ENCODE data around the gene RDH13.

The RDH13 gene

DNA sequence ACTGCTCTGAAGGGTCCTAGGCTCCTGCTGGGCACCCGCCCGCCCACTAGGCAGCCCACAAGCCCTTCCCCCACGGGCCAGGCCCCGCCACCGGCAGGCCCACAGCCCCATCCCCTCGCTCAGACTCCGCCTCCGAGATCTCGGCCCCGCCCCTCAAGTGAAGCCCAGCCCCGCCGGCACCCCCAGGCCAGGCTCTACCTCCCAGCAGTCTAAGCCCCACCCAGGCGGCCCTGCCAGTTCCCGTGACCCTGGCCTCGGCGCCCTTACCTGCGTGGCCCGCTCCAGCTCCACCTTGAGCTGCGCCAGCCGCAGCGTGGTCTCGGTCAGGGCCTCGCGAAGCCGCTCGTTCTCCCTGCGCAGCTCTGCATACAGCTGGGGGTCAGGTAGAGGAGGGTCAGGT, 29.0 kb upstream of the RDH13 start:
- no peak for DNase-seq

DNA sequence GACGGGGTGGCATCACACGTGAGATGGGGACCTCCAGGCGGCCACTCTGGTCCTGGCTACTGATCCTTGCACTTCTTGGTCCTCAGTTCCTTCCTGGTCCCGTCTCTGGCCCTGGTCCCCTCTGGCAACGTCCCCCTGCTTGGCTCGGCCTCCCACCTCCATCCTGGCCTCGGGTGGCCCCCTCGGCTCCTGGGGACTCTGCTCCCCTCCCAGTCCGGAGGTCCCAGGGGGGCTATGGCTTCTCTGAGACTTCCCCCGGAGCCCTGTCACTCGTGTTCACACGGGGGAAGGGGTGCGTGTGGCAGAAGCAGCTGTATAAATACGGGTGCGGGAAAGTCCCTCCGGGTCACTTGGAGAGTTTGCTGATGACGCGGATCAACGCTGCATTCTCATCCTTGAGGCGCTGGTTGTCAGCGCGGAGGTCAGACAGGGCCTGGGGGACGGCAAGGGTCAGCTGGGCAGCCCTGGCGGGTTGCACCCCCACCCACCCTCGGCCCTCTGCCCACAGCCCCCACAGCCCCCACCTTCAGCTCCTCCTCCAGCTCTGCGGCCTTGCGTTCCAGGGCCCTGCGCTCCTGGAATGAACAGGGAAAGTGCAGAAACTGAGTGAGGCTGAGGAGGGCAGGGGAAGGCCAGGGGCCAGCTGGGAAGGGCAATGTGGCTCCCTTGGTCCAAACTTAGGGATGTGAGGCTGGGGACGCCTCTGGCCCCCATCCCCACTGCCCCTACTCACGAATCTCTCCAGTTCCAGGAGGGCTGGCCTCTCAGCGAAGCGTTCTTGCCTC, 28.4 kb upstream of the RDH13 start:
- no peak for DNase-seq

DNA sequence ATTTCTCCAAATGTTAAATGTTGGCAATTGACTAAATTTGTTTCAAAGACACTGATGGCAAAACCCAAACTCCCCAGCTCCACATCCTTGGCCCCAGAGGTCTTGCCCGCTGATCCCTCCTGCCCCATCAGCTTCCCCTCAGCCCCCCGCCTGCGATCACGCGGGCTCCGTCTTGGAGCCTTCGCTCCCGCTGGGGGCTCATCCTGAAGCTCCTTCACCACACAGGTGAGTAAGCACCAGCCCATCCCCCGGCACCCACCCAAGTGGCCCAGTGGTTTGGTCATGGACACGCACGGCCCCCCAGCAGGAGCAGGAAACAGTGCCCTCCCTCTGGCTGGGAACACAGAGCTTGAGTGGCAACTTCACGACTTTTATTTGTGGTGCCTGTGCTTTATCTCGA, 27.6 kb upstream of the RDH13 start:
- no peak for DNase-seq

DNA sequence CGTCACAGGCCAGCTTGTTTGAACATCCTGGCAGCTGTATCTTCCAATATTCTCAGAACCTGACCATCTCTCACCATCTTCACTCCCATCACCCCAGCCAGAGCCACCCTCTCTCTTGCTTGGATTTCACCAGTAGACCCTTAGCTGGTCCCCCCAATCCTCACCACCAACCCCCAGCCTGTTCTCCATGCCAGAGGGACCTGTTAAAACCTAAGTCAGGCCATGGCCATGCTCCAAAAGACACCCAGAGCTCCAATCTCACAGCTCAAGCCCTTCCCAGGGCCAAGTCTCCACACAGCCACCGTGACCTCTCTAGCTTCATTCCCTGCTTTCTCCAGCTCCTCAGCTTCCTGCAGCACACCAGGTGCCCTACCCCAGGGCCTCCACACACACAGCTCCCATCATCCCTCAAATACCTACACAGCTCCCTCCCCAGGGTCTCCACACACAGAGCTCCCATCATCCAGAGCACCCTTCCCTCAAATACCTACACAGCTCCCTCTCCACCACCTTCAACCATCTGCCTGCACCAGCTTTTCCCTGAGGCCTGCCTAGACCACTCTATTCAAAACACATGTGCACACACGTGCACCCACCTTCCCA, 26.5 kb upstream of the RDH13 start:
- no peak for DNase-seq

DNA sequence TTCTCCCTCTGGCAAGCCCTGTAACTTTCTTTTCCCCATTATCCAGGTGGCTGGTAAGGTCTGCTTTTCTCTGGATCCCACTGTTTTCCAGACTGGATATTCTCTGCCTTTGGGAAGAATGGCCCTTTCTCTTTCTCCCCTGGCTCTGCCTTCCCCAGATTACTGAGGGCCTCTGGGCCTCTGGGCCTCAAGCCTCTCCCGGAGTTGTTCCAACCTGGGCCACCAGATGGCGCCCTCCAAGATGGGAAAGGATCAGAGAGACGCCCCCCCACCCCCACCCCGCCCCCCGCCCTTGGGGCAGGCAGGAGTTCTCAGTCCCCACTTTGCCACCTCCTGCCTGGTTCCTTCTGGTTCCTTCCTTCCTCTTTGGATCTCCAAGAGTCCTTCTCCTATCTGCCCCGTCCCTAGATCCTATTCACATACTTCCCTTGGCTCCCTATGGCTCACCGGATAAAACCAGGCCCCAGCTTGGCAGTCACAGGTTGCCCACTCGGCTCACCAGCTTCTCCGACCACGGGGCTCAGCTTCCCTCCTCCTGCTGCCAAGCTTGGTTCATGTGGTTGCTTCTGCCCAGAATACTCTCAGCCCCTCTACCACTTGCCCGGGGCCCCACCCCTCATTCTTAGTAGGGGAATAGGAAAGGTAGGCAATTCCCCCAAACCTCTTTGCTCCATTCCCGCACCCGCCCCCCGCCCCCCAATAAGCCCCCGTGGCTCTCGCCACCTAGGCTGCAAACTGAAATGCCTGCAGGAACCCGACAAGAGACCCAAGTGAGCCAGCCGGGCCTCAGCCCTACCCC, 25.8 kb upstream of the RDH13 start:
- DNase-seq = peak; percentile 63 to 80

DNA sequence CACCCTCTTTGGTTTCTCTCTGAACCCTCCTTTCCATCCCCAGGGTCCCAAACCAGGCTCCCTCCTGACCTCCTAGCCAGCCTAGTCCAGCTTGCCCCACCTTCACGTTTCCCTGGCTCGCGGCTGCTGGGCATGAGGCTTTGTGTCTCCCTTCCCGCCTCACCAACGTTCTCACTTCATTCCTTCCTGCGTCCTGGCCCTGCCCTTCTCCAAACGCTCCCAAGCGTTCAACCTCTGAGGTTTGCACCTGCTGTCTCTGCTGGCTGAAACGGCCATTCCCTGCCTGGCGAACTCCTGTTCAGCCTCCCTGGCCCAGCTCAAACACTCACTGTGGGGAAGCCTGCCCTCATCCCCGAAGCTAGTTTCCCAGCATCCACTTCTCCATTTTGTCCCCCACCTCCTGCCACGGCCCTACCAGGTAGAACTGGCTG, 25.1 kb upstream of the RDH13 start:
- no peak for DNase-seq

DNA sequence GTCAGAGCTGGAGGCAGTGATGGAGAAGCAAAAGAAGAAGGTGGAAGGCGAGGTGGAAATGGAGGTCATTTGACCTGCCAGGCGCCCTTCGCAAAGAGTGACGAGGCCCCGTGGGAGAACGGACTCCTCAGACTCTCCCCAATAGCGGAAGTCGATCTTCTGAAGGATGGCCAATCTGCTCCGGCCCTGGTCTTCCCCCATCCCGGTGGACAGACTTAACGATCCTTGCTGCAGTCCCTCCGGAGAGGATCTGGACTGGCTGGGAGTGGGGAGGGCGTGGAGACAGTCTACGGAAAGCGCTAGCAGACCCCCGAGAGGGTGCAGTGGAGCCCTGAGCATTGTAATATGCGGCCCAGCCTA, 24.6 kb upstream of the RDH13 start:
- DNase-seq = no peak

DNA sequence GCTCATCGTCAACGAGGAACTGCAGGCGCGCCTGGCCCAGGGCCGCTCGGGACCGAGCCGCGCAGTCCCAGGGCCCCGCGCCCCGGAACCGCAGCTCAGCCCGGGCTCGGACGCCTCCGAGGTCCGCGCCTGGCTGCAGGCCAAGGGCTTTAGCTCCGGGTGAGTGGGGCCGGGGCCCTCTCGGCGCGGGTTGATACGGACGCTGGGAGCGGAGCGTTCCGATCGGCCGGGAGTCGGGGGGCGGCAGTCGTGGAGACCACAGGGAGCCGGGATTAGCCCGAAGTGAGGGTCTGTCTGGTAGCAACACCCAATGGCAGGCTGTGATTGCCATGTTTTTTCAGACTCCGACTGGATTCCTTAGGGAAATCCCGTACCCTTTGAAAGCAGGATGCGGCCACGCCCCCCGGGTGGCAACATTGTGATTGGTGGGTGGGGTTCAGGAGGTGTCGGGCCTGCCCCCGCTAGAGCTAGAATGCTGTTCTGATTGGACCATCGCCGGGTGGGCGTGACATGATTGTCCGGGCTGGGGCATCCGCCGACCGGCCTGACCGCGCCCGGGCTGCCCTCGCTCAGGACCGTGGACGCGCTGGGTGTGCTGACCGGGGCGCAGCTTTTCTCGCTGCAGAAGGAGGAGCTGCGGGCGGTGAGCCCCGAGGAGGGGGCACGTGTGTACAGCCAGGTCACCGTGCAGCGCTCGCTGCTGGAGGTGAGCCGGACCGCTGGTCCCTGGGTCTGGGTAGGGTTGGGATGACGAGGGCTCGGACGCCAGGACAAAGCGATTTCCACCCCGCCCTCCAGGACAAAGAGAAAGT, 24.0 kb upstream of the RDH13 start:
- DNase-seq = peak; percentile 59 to 65

DNA sequence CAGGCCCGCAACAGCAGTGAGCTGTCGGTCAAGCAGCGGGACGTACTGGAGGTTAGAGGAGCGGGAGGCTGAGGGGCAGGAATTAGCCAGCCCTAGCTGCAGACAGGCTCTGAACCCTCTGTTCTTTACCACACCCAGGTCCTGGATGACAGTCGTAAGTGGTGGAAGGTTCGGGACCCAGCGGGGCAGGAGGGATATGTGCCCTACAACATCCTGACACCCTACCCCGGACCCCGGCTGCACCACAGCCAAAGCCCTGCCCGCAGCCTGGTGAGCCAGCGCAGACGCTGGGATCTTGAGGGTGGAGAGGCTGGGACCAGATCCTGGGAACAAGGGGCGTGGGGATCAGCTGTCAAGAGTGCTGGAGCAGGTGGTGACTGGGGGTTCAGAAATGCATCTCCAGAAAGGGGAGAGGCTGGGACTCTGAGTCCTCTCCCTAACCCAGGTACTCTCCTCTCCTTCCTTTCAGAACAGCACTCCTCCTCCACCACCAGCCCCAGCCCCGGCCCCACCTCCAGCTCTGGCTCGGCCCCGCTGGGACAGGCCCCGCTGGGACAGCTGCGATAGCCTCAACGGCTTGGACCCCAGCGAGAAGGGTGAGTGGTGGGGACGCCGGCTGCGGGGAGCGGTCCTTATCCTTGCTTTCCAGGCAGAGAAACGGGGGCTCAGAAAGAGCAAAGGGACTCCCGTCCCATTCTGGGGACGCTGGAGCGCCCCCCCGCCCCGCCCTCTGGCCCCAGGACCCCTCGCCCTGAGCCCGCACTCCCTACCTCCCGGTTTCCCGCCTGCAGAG, 23.2 kb upstream of the RDH13 start:
- no peak for DNase-seq

DNA sequence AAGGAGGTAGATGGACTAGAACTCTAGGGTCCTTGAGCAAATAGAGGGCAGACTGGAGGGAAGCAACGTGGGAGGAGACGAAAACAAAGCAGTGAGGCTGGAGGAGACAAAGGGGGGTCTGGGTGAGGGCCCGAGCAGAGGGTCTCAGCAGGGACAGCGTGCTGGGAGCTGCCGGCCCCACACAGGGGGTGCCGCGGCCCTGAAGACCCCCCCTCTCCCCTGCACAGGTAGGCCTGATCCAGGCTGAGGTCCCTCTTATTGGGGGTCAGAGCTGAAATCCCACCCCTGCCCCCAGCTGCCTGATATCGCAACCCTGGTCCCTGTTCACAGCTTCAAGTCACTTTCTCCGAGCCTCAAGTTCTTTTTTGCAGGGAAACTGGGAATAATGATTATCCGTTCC, 21.5 kb upstream of the RDH13 start:
- DNase-seq = no peak

DNA sequence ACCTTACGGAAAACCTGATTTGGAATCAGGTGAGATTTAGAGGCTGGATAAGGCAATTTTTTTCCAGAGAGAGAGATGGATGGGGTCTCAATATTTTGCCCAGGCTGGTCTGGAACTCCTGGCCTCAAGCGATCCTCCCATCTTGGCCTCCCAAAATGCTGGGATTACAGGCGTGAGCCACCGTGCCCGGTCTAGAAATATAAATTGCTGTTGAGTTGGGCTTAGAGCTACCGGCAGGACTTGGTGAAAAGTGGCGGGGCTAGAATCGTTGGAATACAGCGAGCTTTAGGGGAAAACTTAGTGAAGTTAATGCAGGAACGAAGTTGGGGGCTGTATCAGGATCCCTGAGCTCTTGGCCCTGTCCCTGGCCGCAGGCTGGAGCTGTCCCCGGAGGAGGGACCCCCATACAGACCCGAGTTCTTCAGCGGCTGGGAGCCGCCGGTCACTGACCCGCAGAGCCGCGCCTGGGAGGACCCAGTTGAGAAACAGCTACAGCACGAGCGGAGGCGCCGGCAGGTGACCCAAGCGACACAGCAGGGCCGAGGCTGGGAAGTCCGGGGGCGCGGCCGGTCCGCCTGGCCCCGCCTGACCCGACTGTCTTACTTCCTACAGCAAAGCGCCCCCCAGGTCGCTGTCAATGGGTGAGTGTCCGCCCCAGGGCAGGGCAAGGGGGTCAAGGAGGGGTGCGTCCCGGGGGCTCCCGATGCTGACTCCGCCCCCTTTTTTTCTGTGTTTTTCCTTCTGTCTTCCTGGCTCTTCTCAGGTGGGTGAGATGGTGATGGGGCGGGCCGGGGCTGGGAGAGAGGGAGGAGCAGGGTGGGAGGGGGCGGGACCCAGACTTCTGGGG, 20.3 kb upstream of the RDH13 start:
- no peak for DNase-seq

DNA sequence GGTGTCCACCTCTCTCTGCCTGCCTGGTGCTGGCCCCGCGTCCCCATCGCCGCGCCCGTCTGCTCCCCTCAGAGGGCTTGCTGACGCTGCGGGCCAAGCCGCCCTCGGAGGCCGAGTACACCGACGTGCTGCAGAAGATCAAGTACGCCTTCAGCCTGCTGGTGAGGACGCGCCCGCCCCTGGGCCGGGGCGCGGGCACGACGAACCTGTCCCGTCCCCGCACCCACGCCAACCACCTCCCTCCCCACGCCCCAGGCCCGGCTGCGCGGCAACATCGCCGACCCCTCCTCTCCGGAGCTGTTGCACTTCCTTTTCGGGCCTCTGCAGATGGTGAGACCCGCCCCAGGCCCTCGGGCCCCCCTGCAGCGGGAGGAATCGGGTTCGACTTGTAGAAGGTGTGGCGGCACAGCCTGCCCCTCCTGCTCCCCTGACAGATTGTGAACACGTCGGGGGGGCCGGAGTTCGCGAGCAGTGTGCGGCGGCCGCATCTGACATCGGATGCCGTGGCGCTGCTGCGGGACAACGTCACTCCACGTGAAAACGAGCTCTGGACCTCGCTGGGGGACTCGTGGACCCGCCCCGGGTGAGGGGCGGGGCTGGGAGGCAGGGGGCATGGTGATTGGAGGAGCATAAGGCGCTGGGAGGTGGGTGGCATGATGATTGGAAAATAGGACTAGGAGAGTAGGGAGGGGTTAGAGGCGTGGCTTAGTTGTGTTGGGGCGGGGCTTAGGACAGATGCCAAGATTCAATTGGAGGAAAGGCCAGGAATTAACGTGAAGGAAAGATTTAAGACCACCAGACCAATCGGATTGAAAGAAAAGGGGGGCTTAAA, 19.3 kb upstream of the RDH13 start:
- peak; percentile 63 to 67 for DNase-seq

DNA sequence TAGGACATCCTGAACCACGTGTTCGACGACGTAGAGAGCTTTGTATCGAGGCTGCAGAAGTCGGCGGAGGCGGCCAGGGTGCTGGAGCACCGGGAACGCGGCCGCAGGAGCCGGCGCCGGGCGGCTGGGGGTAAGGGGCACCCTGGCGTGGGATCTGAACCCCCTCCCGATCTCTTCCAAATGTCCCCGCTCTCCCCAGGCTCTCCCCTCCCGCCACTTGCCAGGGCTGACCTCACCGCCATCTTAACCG, 18.7 kb upstream of the RDH13 start:
- no peak for DNase-seq

DNA sequence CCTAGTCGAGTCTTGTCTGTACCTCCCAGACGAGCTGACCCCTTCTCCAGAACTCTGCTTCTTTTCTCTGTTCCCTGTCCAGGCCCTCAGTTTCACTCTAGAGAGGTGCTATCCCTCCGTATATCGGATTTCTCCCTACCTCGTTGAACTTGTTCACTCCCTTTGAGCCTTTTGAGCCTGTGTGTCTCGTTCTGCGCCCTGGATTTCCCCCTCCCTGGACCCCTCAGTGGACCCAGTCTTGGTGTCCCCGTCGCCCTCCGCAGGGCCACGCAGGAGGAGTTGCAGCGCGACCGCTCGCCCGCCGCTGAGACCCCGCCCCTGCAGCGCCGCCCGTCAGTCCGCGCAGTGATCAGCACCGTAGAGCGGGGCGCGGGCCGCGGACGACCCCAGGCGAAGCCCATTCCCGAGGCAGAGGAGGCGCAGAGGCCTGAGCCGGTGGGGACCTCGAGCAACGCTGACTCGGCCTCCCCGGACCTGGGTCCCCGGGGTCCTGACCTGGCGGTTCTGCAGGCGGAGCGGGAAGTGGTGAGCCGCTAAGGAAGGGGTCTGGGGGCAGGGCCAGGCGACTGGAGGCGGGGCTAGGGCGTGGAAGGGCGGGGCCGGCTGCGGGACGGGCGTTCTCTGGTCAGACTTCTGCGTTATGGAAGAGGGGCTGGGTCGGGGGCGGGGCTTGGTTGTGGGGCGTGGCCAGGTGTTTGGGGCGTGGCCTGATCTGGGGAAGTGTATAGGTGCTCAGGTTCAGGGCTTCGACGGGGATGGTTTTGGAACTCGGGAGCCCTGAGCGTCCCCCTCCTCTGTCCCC, 18.2 kb upstream of the RDH13 start:
- peak; percentile 90 to 95 for DNase-seq

DNA sequence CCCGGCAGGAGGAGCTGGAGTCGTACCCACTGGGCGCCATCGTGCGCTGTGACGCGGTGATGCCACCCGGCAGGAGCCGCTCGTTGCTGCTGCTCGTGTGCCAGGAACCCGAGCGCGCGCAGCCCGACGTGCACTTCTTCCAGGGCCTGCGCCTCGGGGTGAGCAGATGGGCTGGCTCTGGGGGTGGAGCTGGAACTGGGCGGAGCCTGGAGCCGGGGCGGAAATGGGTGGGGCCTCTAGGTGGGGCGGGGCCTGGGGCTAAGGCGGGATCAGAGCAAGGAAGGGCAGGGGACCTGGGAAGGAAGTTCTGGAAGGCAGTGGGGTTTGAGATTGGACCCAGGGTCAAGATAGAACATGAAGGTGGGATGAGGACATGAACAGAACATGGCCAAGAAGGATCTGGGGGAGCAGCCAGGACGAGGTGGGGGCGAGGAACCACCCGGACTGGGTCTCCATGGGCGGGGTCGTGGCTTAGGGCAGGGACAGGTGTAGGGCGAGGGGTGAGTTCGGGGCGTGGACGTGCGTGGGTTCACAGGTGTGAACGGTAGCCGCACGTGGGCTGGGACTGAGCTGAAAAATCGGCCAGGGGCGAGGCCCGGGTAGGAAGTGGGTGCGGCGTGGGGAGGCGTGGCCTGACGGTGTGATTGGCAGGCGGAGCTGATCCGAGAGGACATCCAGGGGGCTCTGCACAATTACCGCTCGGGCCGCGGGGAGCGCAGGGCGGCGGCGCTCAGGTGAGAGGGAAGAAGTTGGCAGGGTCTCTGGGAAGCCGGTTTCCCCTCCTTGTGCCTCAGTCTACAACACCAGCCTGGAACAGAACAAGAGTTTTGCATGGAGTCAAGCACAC, 17.4 kb upstream of the RDH13 start:
- DNase-seq = peak; percentile 65 to 72

DNA sequence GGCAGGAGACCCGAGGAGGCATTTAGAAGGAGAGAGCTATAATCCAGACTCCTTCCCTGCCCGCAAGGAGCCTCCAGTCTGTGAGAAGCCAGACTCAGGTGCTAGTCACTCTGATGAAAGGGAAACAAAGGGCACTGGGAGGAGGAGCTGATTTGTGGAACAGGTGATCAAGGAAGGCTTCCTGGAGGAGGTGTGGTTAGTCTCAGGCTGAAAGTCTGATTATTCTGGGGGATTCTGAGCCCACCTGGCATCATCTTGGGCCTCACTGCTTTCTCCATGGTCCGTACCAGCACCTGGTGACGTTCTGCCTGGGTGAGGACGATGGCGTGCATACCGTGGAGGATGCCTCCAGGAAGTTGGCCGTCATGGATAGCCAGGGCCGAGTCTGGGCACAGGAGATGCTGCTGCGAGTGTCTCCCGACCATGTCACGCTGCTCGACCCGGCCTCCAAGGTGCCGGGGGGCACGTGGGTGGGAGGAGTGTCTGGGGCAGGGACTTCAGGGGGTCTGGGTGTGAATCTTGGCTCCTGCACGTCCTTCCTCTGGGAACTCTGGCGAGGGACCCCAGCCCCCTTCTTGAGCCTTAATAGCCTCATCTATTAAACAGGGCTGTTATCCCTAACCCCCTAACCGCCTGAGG, 16.6 kb upstream of the RDH13 start:
- DNase-seq = no peak

DNA sequence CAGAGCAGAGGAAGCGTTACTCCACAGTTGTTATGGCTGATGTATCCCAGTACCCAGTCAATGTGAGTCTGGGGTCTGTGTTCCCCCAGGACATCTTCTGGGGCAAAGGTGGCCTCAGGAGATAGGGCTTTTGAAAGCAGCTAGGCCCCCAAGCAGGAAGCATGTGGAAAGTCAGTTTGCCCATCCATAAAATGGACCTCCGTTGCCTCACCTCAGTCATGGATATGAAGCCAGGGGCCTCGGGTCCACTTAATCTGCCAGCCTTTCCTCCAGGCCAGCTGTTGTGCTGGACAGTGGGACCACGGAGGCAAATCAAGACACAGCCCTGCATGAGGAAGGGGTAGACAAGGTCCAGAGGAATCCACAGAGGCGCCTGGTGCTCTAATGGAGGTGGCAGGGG, 16.0 kb upstream of the RDH13 start:
- no peak for DNase-seq

DNA sequence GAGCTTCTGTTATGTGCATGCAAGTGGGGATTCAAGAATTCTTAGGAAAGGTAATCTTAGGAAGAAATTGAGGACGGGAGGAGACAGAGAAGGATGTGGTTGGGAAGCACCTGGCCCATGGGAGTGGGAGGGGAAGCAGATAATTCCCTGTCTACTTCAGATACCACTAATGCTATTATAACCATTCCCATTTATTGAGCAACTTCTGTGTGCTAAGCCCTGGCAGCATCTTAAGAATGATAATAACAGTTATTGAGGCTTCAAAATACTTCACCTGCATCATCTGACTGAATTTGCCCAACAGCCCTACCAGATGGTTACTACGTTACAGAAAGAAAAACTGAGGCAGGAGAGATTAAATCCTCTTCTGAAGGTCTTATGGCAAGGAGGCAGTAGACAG, 14.2 kb upstream of the RDH13 start:
- DNase-seq = no peak

All from CD4-positive, alpha-beta T cell treated with Interferon alpha-2 for 1 hour (primary cell).